Activated CD4-positive, alpha-beta T cell treated with anti-CD3 and anti-CD28 coated beads for 4 hours (primary cell): ENCODE data around the gene CCDC92B.
"Not testable (repeated sequence)": the region's sequence is repeated elsewhere in the genome, so short reads cannot be mapped to it uniquely, and the experiment has no call there.

Experiments used
- DNase-seq, 2 donors: peaks; one replicate each; pipeline ENCODE4 v3.0.0-alpha.2; 2020

Gene CCDC92B

DNA sequence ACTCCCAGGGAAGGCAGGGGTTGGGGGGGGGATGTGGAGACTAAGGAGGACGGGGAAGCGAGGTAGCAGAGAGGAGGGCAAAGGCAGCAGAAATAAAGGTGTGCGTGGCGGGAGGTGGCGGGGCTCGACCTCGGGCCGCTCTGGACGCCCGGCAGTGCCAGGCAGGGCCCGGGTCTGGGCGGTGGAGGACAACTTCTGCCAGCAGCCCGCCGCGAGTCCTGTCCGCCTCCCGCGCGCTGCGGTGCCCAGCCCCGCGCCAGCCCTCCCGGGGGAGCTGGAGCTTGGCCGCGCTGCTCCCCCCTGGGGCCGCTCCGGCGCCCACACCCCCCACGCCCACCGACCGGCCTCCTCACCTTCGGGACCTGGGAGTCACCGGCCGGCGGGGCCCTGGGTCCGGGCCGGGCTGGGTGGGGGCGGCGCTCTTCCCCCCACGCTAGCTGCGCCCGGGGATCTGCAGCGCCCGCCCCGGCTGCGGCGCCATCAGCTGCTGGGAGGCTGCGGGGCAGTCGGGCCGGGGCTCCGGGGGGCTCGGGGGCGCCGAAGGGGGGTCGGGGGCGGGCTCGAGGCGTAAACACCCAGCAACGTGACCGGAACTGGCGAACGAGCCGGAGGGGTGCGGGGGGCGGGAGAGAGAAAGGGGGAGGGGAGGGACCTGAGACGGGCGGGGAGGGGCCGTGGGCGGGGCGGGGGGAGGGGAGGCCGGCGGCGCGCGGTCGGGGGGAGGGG is at the start of gene CCDC92B:
Gene CCDC92B, minus strand, starts transcription at position 595 of the 726 bp plus-strand sequence. CDS start 14,507 bp downstream, outside the sequence.
- no peak for DNase-seq

DNA sequence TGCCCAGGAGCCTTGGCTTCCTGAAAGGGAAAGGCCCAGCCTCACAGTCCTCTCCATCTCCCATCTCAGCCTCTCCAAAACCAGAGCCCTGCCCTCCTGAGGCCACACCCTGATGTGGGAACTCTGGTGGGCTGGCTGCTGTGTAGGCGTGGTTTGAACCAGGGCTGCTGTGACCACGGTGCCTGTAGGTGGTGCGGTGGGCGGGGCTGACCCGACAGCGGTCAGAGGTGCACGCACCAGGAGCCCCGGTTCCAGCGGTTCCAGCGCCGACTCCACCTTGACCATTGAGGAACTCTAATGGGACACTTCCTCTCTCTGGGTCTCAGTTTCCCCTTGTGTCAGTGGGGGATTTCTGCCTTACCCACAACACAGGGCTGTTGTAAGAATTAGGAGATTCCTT is 49.2 kb upstream of the CCDC92B start:
- DNase-seq, result no peak

DNA sequence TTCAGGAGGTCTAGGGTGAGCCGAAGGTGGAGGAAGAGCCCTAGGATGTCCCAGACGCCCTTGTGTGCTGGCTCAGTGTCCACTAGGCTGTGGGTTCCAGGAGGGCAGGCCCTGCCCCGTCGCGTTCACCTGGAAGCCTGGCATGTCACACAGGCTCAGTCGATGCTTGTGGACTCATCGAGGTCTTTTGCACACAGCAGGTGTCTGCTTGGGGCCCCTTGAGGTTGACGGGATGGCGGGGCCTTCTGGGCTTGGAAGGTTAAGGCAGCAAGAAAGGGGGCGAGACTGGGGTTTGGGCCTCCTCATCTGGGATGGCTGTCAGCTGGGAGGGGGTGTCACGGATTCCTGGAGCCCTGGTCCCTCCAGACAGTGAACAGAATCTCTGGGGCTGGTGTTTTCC is 48.7 kb upstream of the CCDC92B start:
- DNase-seq, result no peak

DNA sequence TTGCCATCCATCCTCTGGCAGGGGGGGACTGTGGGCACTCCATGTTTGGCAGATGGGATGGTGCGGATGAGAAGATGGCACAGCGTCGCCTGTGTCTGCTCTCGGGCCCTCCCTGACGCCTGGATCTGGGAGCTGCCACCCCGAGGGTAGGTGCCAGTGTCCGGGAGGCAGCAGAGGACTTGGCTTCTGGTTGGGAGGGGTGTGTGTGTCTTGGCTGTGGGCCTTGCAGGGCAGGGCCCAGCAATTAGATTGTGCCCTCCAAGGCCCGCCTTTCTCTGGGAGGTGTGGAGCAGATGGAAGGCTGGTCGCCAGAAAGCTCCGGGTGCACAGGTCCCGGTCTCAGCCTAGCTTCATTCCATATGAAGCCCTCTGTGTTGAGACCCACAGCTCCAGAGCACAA is 48.2 kb upstream of the CCDC92B start:
- DNase-seq, result no peak

DNA sequence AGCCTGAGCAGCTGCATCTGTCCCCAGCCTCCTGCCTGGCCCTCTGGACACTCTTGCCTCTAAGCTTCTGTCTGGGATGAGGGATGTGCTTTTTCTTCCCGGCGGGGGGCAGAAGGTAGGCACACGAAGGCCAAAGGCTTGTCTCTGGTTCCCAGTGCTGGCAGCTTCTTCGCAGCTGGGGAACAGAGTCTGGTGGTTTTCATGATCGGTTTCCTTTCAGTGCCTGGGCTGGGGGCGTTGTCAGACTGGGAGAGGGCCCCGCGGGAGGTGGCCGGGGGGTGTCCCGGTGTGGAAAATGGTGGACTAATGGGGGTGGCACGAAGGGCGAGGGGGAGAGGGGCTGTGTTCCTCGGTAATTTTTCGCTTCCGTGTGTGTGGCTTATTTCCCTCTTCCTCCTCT is 47.8 kb upstream of the CCDC92B start:
- no peak for DNase-seq

DNA sequence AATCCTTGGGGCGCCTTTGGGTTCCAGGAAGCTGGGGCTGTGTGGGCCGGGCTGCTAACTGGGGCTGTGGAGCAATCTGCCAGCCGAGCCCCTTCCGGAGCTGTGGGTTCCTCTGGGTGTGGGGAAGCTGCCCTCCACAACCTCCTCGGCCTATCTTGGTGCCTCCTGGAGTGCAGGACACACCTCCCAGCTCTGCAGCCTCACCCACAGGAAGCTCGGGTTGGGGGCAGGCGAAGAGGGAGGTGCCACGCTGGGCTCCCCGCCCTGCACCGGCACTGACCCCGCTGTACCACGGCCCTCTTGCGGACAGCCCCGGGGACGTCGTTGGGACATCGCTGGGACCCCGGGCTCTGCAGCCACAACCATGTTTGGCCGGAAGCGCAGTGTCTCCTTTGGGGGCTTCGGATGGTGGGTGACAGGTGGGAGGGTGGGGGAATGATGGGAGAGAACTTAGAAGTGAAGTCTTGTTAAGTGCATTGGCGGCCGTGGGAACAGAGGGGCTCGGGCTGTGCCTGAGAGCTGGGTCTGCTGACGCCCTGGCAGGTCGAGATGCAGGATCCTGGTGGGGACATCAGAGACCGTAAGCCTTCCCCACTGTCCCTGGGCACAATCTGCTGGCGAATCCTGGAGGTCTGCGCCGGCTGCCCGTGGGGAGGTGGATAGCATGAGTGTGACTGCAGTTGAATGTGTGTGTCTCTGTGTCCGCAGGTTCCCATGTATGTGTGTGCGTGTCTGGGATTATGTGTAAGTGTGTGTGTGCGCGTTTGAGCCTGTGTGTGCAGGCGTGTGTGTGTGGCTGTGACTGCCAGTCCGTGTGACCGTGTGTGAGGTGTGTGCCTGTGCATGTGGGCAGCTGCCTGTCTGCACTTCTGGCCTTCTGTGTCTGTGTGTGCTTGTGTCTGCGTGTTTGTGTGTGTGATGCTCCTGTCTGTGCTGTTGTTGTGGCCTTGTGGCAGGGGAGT is 47.0 kb upstream of the CCDC92B start, which contains the start of gene RAP1GAP2:
Gene RAP1GAP2, plus strand, starts transcription at position 275 of the 962 bp plus-strand sequence. Its CDS starts 90 bp downstream, at position 365.
- DNase-seq, result peak; percentile 35 to 53

DNA sequence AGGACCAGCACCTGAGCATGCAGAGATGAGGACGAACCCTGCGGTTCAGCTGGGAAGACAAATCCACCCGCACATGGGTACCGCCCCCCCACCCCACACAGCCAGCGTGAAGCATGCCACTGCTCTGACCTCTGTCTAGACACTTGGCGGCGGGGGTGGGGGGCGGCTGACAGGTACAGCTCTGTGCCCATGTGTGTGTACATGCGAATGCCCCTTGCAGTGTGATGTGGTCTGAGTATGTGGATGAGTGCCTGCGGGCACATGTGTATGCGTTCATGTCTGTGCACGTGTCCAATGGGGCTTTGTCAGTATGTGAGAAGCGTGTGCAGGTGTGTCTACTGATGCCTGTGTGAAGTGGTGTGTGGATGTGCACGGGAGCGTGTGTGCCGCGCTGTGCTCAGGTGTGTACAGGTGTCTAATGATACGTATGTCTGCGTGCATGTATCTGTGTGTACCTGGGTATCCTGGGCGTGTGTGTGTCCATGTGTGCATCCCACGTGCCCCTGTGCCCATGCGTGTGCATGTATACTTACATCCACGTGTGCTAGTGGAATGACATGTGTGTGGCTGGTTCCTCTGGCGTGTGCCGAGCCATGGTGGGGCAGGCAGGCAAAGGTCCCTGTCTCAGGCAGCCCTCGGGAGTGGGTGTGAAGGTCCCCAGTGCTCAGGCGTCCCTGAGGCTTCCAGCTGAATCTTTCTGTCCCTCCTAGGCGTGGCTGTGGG is 46.1 kb upstream of the CCDC92B start:
- DNase-seq, result no peak

DNA sequence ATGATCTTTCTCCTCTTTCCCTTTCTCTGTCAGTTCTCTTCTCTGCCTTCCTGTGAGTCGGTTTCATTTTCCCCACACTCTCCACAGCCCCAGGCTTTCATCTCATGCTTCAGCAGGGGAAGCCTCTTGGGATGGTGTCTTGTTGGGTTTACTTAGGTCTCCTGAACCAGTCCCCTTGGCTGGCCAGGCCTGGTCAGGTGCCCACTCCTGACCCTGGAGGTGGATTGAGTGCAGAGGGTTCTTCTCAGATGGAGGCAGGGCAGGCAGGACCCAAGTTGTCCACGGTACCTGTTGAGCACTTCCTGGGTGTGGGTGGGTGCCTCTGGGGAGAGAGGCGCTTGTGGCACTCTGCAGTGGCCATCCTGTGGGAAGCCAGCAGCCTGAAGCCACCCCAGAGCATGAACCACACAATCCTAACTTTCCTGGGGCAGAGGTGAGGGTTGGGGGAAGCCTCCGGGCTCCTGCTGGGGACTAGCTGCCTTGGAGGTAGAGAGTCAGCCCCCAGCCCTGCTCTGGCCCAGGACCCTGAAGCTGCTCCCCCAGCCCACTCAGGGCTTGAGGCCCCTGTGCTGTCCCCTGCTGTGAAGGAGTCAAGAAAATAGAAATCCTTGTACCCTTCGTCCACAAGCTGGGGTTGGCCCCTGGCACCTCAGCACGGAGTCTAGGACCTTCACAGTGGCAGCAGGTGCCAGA is 44.8 kb upstream of the CCDC92B start:
- DNase-seq, result no peak

DNA sequence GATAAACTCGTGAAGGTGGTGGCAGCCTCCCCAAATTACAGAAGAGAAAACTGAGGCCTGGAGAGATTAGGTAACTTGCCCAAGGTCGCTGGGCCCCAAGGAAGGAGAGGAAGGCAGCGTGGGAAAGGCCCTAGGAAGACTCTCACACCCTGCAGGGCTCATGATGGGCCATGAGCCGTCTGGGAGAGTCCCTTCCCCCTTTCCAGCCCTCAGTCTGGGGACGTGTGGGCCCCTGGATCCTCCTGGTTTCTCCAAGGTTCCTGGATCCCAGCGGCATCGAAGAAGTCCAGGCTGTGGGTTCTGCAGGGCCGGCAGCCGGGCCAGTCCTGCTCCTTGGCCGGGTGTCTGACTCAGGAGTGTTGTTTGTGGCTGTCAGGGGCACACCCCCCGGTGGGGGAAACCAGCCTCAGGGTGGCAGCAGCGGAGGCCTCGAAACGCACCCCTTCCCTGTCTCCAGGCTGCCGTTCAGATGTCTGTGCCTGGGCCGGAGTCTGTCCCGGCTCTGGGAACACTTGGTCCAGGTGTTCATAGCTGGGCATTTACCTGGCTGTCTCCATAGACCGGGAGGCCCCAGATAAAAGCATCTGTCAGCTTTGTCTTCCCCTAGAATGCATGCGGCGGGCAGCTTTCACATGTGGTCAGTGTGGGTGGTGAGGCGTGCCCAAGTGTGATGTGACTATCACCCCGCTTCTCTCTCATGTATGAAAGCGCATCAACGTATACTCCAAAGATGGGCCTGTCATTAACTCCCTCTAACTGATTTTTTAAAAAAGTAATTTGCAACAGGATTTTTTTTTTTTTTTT is 43.1 kb upstream of the CCDC92B start:
- DNase-seq, result peak; percentile 41 to 50

DNA sequence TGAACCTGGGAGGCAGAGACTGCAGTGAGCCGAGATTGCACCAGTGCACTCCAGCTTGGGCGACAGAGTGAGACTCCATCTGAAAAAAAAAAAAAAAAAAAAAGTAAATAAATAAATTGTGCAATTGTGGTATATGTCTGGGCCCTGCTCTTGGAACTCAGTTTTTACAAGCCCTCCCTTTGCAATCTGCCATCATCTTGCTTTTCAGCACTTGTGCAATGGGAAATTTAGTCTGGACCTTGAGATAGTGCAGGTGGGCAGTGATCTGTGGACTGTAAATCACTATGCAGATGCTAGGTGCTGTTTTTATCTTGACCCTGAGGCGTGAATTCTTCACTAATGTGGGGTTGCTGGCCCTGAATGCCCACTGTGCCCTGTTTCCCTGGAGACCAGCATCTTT is 40.2 kb upstream of the CCDC92B start:
- DNase-seq, result no peak

DNA sequence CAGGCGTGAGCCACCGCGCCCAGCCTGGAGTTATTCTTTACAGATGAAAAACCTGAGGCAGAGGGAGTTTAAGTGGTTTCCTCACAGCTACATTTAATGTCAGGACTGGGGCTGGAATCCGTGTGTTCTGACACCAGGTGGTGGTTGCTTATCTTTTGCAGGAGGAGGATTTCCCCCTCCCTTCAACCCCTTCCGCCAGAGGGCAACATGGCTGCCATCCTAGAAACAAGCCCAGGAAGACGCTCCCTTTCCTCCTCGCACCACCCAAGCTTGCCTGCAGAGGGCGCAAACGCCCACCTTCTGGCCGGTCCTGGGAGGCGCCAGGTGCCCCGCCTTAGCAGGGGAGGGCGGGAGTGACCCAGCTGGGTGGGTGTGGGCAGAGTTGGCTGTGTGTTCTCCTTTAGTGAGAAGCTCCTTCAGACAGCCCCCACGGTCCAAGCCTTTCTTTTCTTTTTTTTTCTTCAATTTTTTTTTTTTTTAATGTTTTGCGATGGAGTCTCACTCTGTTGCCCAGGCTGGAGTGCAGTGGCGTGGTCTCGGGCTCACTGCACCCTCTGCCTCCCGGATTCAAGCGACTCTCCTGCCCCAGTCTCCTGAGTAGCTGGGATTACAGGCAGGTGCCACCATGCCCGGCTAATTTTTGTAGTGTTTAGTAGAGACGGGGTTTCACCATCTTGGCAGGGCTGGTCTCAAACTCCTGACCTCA is 36.9 kb upstream of the CCDC92B start:
- DNase-seq, result peak; percentile 82 to 93

DNA sequence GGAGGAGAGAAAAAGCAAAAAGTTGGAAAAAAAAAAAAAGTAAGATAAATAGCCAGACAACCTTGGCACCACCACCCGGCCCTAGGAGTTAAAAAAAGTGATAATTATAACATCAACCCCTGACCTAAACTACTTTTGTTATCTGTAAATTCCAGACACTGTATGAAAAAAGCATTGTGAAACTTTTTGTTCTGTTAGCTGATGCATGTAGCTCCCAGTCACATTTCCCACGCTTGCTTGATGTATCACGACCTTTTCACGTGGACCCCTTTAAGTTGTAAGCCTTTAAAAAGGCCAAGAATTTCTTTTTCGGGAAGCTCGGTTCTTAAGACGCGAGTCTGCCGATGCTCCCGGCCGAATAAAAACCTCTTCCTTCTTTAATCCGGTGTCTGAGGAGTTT is 35.9 kb upstream of the CCDC92B start:
- DNase-seq, result not testable (repeated sequence)

DNA sequence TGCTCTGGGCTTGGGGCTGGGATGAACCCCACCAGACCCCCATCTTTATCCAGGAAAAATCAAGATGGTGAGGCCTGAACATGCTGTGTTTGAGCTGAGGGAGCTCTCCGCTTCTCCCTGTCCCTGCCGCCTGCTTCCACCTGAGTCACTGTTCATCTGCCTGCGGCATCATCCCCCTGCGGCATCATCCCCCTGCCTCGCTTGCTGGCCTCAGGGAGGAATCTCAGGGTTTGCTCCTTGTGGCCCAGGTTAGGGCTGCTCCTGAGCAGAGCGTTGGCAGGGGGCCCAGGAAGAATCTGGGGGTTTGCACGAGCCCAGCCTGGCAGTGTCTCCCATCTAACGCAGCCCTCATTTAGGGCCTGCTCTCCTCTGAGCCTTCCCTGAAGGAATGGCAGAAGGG is 35.4 kb upstream of the CCDC92B start:
- no peak for DNase-seq

DNA sequence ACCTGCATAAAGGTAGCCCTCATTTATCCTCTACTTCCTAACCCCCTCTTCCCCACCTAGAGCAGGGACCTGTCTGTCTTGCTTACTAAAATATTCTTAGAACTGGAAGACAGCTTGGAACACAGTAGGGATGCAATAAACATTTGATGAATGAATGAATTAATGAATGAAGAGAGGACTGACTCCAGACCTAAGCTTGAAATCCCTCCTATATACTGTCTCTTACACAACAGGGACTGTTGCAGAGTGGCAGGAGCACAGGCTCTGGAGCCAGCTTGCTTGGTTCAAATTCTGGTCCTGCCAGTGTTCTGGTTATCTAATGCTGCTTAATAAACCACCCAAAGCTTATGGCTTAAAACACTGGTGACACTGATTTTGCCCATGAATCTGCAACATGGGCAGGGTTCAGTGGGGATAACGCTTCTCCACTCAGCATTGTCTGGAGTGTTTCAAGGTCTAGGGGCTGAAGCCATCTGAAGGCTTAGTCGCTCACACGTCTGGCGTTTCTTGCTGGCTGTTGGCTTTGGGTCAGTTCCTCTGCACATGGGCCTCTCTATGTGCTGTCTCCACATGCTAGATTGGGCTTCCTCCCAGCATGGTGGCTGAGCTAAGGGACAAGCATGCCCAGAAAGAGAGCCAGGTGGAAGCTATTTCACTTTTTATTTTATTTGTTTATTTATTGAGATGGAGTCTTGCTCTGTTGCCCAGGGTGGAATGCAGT is 34.0 kb upstream of the CCDC92B start:
- DNase-seq, result no peak

DNA sequence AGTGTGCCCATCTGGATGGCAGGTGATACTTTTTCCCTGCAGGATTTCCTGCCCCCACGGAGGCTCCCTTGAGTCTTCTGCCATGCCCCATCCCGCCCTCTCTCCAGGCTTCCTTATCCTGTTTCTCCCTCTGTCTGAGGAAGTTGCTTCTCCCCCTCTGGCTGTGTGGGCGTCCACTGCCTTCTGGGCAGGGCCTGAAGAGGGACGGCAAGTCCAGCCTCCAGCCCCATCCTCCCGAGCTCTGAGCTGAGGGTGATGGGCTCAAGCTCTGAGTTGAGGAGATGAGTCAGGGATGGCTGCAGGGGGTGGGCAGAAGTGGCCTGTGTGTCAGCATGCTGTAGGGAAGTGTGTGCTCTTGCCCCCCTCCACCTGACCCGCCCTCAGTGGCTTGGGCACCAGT is 32.6 kb upstream of the CCDC92B start:
- DNase-seq, result no peak

DNA sequence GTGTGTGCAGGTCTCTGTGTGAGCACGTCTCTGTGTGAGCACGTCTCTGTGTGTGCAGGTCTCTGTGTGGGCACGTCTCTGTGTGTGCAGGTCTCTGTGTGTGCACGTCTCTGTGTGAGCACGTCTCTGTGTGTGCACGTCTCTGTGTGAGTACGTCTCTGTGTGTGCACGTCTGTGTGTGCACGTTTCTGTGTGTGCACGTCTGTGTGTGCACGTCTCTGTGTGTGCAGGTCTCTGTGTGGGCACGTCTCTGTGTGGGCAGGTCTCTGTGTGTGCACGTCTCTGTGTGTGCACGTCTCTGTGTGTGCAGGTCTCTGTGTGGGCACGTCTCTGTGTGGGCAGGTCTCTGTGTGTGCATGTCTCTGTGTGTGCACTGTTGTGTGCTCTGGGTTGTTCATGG is 32.1 kb upstream of the CCDC92B start:
- DNase-seq, result not testable (repeated sequence)

DNA sequence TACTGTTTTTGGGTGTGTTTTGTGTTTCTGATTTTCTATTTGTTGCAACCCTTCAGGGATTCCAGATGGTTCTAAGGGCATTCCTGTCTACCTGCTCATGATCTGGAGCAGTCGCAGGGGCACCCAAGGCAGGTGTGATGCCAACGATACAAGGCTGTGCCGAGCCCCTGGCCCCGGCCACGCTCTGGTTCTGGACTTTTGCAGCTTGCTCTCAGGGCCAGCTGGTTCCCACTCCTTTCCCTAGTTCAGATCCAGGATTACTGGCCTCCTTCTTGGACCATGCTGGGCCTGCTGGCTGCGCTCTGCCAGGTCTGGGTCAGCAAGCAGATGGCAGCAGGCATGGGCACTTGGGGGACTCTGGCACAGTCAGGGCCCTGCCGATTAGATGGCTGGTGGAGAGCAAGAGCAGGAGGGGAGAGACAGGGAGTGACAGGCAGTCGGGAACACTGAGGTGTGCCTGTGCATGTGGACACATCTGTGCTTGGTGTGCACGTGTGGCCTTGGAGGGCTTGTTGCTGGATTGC is 31.5 kb upstream of the CCDC92B start:
- no peak for DNase-seq

DNA sequence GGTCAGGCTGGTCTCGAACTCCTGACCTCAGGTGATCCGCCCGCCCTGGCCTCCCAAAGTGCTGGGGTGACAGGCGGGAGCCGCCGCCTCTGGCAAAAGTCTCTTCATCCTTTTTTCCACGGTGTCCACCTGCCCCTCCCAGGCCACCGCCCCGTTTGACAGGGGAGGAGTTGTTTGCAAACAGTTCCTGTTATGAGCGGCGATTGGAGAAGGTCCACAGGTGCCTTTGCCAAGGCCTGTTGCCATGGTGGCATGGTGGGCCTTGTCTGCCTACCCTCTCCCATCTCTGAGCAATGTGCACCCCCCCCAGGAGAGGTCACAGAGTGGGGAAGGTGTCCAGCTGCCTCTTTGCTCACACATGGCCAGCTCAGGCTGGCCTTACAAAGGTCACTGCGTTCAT is 30.8 kb upstream of the CCDC92B start:
- no peak for DNase-seq

DNA sequence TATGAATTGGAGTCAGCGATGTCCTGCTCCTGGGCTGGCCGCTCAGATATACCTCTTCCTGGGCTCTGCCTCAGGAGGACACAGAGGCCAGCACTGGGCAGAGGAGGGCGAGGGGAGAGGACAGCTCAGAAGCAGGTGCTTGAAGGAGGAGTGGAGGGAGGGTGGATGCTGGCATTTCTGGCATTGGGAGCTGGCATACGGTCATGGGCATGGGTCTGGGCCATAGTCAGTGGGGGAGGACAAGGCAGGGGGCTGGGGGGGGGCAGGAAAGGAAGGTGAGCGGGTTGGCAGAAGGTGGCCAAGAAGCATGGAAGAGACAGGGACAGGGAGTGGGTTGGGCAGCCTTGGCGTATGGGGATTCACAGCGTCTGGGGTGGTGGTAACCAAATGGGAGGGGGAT is 30.1 kb upstream of the CCDC92B start:
- DNase-seq, result no peak

DNA sequence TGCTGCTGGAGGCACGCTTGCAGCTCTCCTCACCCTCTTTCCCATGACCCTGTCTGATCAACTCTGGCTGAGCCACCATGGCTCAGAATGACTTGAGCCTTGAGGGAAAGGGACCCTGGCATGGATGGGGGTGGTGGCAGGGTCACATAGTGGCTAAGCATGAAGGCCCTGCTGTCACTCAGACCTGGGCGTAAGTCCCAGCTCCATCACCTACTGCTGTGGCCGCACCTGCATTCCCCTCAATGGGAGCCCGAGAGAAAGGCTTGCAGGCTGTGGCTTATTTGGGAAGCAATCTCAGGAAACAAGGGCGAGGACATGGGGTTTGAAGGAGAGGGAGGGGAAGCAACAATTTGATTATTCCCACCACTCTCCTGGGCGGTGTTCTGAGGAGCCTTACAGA is 29.0 kb upstream of the CCDC92B start:
- DNase-seq, result no peak
